Neuronal stem cell (in vitro differentiated cells): Measurements from ENCODE around the gene RBM4B.

Source experiments
- DNase-seq: peaks from one replicate; pipeline ENCODE4 v3.0.0-alpha.2; 2013; ENCODE audit warnings: low spot score
- H2AFZ ChIP-seq: one replicate; pipeline ENCODE4 v1.6.1; 2013; ENCODE audit warnings: mild to moderate bottlenecking, low read length, inconsistent platforms
- H2AK5ac ChIP-seq: 2 replicates; pipeline ENCODE4 v1.6.1; 2013; ENCODE audit warnings: low read depth, mild to moderate bottlenecking, inconsistent platforms, low read length, moderate library complexity, mixed read lengths
- H2BK120ac ChIP-seq: 2 replicates; pipeline ENCODE4 v1.6.1; 2013; ENCODE audit warnings: low read depth, mild to moderate bottlenecking, inconsistent platforms, low read length, moderate library complexity, mixed read lengths
- H2BK12ac ChIP-seq: one replicate; pipeline ENCODE4 v1.6.1; 2013; ENCODE audit warnings: low read length, inconsistent platforms
- H2BK15ac ChIP-seq: 2 replicates; pipeline ENCODE4 v1.6.1; 2013; ENCODE audit warnings: mild to moderate bottlenecking, low read length, inconsistent platforms, mixed read lengths
- H2BK5ac ChIP-seq: one replicate; pipeline ENCODE4 v1.6.1; 2013; ENCODE audit warnings: inconsistent platforms, mild to moderate bottlenecking, low read length, moderate library complexity
- H3K14ac ChIP-seq: one replicate; pipeline ENCODE4 v1.6.1; 2013; ENCODE audit warnings: low read length, inconsistent platforms
- H3K18ac ChIP-seq: 2 replicates; pipeline ENCODE4 v1.6.1; 2013; ENCODE audit warnings: low read length, inconsistent platforms
- H3K23ac ChIP-seq: 2 replicates; pipeline ENCODE4 v1.6.1; 2013; ENCODE audit warnings: low read depth, mild to moderate bottlenecking, mixed read lengths, low read length, inconsistent platforms; ENCODE audit not compliant: poor library complexity
- H3K27ac ChIP-seq: replicated peaks from 3 replicates; pipeline ENCODE4 v1.5.1; 2013; ENCODE audit warnings: low read length, inconsistent platforms
- H3K27me3 ChIP-seq, 3 experiments: 2 replicates each; pipeline ENCODE4 v1.6.1; 2013; ENCODE audit warnings: low read length in 3 of 3, mild to moderate bottlenecking in 2 of 3, inconsistent platforms in 1 of 3, low read depth in 1 of 3, mixed read lengths in 1 of 3, moderate library complexity in 1 of 3; ENCODE audit not compliant: control insufficient read depth in 3 of 3, insufficient read depth in 3 of 3
- H3K36me3 ChIP-seq, 2 donors: replicated peaks in 1 of 2; 2 replicates each; pipeline ENCODE4 v1.6.1; 2013; ENCODE audit warnings: low read length in 2 of 2; ENCODE audit not compliant: control insufficient read depth in 2 of 2, insufficient read depth in 2 of 2
- H3K4ac ChIP-seq: 2 replicates; pipeline ENCODE4 v1.6.1; 2013; ENCODE audit warnings: inconsistent platforms, mild to moderate bottlenecking, low read length, moderate library complexity
- H3K4me1 ChIP-seq, 2 donors: 1 replicate in 1 of 2; 2 replicates in 1 of 2; pipeline ENCODE4 v1.6.1; 2013; ENCODE audit warnings: low read length in 2 of 2, low read depth in 1 of 2; ENCODE audit not compliant: control insufficient read depth in 2 of 2, insufficient read depth in 1 of 2
- H3K4me2 ChIP-seq: one replicate; pipeline ENCODE4 v1.6.1; 2013; ENCODE audit warnings: mild to moderate bottlenecking, low read length, inconsistent platforms; ENCODE audit not compliant: insufficient read depth, poor library complexity, severe bottlenecking
- H3K4me3 ChIP-seq, 2 donors: 2 replicates each; pipeline ENCODE4 v1.5.1; 2013; ENCODE audit warnings: low read length in 2 of 2, mild to moderate bottlenecking in 2 of 2, inconsistent platforms in 1 of 2, moderate library complexity in 1 of 2
- H3K79me1 ChIP-seq: one replicate; pipeline ENCODE4 v1.6.1; 2013; ENCODE audit warnings: low read depth, mild to moderate bottlenecking, inconsistent platforms, low read length, moderate library complexity
- H3K9ac ChIP-seq: one replicate; pipeline ENCODE4 v1.6.1; 2013; ENCODE audit warnings: mild to moderate bottlenecking, low read depth, low read length, inconsistent platforms; ENCODE audit not compliant: poor library complexity
- H3K9me3 ChIP-seq, 2 donors: replicated peaks in 1 of 2; 2 replicates each; pipeline versions ENCODE3 to v1.6.1; 2013; ENCODE audit warnings: low read length in 2 of 2, mild to moderate bottlenecking in 2 of 2, inconsistent platforms in 1 of 2, low read depth in 1 of 2, mixed read lengths in 1 of 2, moderate library complexity in 1 of 2; ENCODE audit not compliant: control insufficient read depth in 2 of 2, insufficient read depth in 1 of 2
- H4K8ac ChIP-seq: one replicate; pipeline ENCODE4 v1.6.1; 2013; ENCODE audit warnings: low read depth, mild to moderate bottlenecking, inconsistent platforms, low read length, moderate library complexity
- H4K91ac ChIP-seq: one replicate; pipeline ENCODE4 v1.6.1; 2013; ENCODE audit warnings: low read length, low read depth, mild to moderate bottlenecking, inconsistent platforms; ENCODE audit not compliant: poor library complexity
- WGBS, 2 donors: extraction: QIAGEN DNeasy Blood & Tissue Kit; methylation state at CpG; one replicate each; pipeline ENCODE4 v1.1.7; 2013; ENCODE audit warnings: missing lambda C conversion rate in 2 of 2, mixed read lengths in 1 of 2; ENCODE audit not compliant: insufficient read length in 2 of 2, insufficient replicate concordance in 1 of 2; ENCODE audit errors: extremely low coverage in 2 of 2; 5-methylcytosine and 5-hydroxymethylcytosine counted together

RBM4B gene

GRCh38 chr11:66649903-66650302 lies 27.8 kb downstream of the RBM4B start:
- no peak overlapping the region for H4K8ac ChIP-seq
- H3K4ac ChIP-seq = no peak overlapping the region
- H2AFZ ChIP-seq = no peak overlapping the region
- no peak overlapping the region for H2BK5ac ChIP-seq
- H3K18ac ChIP-seq = no peak overlapping the region
- no peak for DNase-seq
- no peak overlapping the region for H2BK120ac ChIP-seq
- H3K14ac ChIP-seq = no peak overlapping the region
- no peak overlapping the region for H3K23ac ChIP-seq
- H4K91ac ChIP-seq = no peak overlapping the region
- no CpG with 5 or more reads among the region's 5 CpGs for WGBS, 2 donors
- no peak overlapping the region for H2BK12ac ChIP-seq
- no peak overlapping the region for H3K4me2 ChIP-seq
- H3K9ac ChIP-seq = no peak overlapping the region
- H3K9me3 ChIP-seq = no peaks in the 10 kb centered on the region
- H3K27me3 ChIP-seq = no peaks in the 10 kb centered on the region
- H2AK5ac ChIP-seq = no peak overlapping the region
- H3K79me1 ChIP-seq = peaks cover 2% of the 10 kb centered on the region
- H3K36me3 ChIP-seq = peaks cover 52 to 93% of the 10 kb centered on the region in 2 donors
- no peak overlapping the region for H2BK15ac ChIP-seq
- H3K4me1 ChIP-seq = no peaks in the 10 kb centered on the region
- H3K27ac ChIP-seq = no peak overlapping the region
- no peak overlapping the region for H3K4me3 ChIP-seq

DNA sequence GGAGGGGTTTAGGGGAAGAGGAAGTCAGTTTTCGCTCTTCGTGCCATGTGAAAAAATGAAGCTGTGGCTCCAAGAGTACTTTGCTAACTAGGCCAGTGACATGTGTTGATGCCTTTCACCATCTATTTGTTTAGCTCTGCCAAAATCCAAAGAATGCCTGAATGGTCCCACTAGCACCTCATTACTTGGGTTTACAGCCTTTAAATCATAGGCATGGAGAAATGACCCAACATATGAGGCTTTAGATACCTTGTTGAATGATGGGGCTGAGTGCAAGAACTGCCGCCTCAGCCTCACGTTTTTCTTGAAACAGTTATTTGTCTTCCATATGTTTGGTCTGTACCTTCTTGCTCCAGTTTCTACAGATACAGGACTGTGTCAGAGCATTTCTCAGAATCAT lies 30.9 kb downstream of the RBM4B start:
- no peak overlapping the region for H2BK12ac ChIP-seq
- no peak overlapping the region for H3K4ac ChIP-seq
- H2AFZ ChIP-seq = no peak overlapping the region
- no CpG with 5 or more reads among the region's 4 CpGs for WGBS, 2 donors
- no peak overlapping the region for H3K9ac ChIP-seq
- no peak overlapping the region for H2BK120ac ChIP-seq
- no peak overlapping the region for H3K27ac ChIP-seq
- peaks cover 60 to 97% of the 10 kb centered on the region in 2 donors for H3K36me3 ChIP-seq
- H3K18ac ChIP-seq = no peak overlapping the region
- no peak overlapping the region for H3K4me3 ChIP-seq
- no peak overlapping the region for H3K4me2 ChIP-seq
- no peak overlapping the region for H2BK5ac ChIP-seq
- no peak overlapping the region for H3K23ac ChIP-seq
- H4K8ac ChIP-seq = no peak overlapping the region
- no peak overlapping the region for H3K14ac ChIP-seq
- H3K4me1 ChIP-seq = peaks cover 5% of the 10 kb centered on the region in 2 donors
- H2AK5ac ChIP-seq = no peak overlapping the region
- no peak for DNase-seq
- H3K79me1 ChIP-seq = peaks cover 8% of the 10 kb centered on the region
- H3K27me3 ChIP-seq = no peaks in the 10 kb centered on the region
- H2BK15ac ChIP-seq = no peak overlapping the region
- H4K91ac ChIP-seq = no peak overlapping the region
- H3K9me3 ChIP-seq = no peaks in the 10 kb centered on the region

- Histone ChIP-seq H2BK5ac (no peak overlapping the region), H2BK12ac (no peak overlapping the region), H3K79me1 (peaks cover 6% of the 10 kb centered on the region), H3K4ac (no peak overlapping the region), H2BK15ac (no peak overlapping the region), H3K4me2 (peak overlapping the region; percentile 39), H3K36me3 (peaks cover 52 to 99% of the 10 kb centered on the region in 2 donors), H3K27ac (no peak overlapping the region), H3K4me1 (peaks cover 14 to 25% of the 10 kb centered on the region in 2 donors), H2AFZ (no peak overlapping the region), H3K4me3 (no peak overlapping the region), H4K8ac (no peak overlapping the region), H3K18ac (no peak overlapping the region), H3K9me3 (no peaks in the 10 kb centered on the region), H2AK5ac (no peak overlapping the region), H2BK120ac (no peak overlapping the region), H3K9ac (peak overlapping the region; percentile 18), H4K91ac (no peak overlapping the region), H3K27me3 (no peaks in the 10 kb centered on the region), H3K23ac (peak overlapping the region; percentile 81), H3K14ac (no peak overlapping the region)
- DNase-seq = no peak
- no CpG with 5 or more reads among the region's 24 CpGs for WGBS, 2 donors
Observed at GRCh38 chr11:66643745-66644437, 33.8 kb downstream of the RBM4B start.

GRCh38 chr11:66641834-66642233 lies 35.9 kb downstream of the RBM4B start:
- DNase-seq = no peak
- H3K9me3 ChIP-seq = no peaks in the 10 kb centered on the region
- no peak overlapping the region for H2BK12ac ChIP-seq
- WGBS, 2 donors = no CpG with 5 or more reads among the region's 3 CpGs
- H3K9ac ChIP-seq = no peak overlapping the region
- H3K27ac ChIP-seq = no peak overlapping the region
- peak overlapping the region in 1 of 2 donors; percentile 31 for H3K4me3 ChIP-seq
- H2AK5ac ChIP-seq = no peak overlapping the region
- peaks cover 6% of the 10 kb centered on the region for H3K79me1 ChIP-seq
- H3K4me1 ChIP-seq = peaks cover 14 to 32% of the 10 kb centered on the region in 2 donors
- H4K91ac ChIP-seq = no peak overlapping the region
- no peak overlapping the region for H4K8ac ChIP-seq
- peaks cover 44 to 81% of the 10 kb centered on the region in 2 donors for H3K36me3 ChIP-seq
- peak overlapping the region; percentile 19 for H3K4me2 ChIP-seq
- H2BK5ac ChIP-seq = no peak overlapping the region
- H3K23ac ChIP-seq = no peak overlapping the region
- no peak overlapping the region for H2BK15ac ChIP-seq
- H3K14ac ChIP-seq = no peak overlapping the region
- H2AFZ ChIP-seq = no peak overlapping the region
- H3K18ac ChIP-seq = no peak overlapping the region
- H2BK120ac ChIP-seq = no peak overlapping the region
- H3K27me3 ChIP-seq = no peaks in the 10 kb centered on the region
- no peak overlapping the region for H3K4ac ChIP-seq
